NCI-H1694 treated with DMSO at 0.1 percent for 48 hours (cell line): ENCODE data around the gene GREM2.

ENCODE experiments used
- DNase-seq: peaks from one replicate; lab custom pipeline; 2025; lab: John Stamatoyannopoulos, UW

Gene GREM2

GRCh38 chr1:240559781-240560180 is 52.2 kb downstream of the GREM2 start:
- DNase-seq: no peak

- no peak for DNase-seq
These were observed 56.4 kb downstream of the GREM2 start for GRCh38 chr1:240555524-240555923.

- no peak for DNase-seq
These were observed 58.6 kb downstream of the GREM2 start for GRCh38 chr1:240553351-240553750.

GRCh38 chr1:240539769-240540414 is 72.1 kb downstream of the GREM2 start:
- no peak for DNase-seq

- DNase-seq: no peak
These were observed 73.1 kb downstream of the GREM2 start for GRCh38 chr1:240538776-240539430.

- no peak for DNase-seq
These were observed 78.7 kb downstream of the GREM2 start for GRCh38 chr1:240533154-240533780.

GRCh38 chr1:240528591-240528990 is 83.4 kb downstream of the GREM2 start:
- DNase-seq: no peak

- DNase-seq: no peak
These were observed 84.9 kb downstream of the GREM2 start for GRCh38 chr1:240527086-240527485.

- no peak for DNase-seq
These were observed 85.6 kb downstream of the GREM2 start for GRCh38 chr1:240526312-240526711.

- no peak for DNase-seq
These were observed 87.4 kb downstream of the GREM2 start for GRCh38 chr1:240524356-240525069.

- no peak for DNase-seq
These were observed 89.7 kb downstream of the GREM2 start for GRCh38 chr1:240522122-240522822.

- DNase-seq: no peak
These were observed 94.1 kb downstream of the GREM2 start for GRCh38 chr1:240517891-240518290.

- DNase-seq: no peak
These were observed 95.9 kb downstream of the GREM2 start for GRCh38 chr1:240516069-240516468.

- DNase-seq: no peak
These were observed 96.5 kb downstream of the GREM2 start for GRCh38 chr1:240515505-240515904.

GRCh38 chr1:240511789-240512188 is 100.2 kb downstream of the GREM2 start:
- no peak for DNase-seq

GRCh38 chr1:240508950-240509349 is 103.0 kb downstream of the GREM2 start:
- DNase-seq: no peak

GRCh38 chr1:240508201-240508600 is 103.8 kb downstream of the GREM2 start:
- no peak for DNase-seq

GRCh38 chr1:240506176-240506575 is 105.8 kb downstream of the GREM2 start:
- DNase-seq: no peak

- DNase-seq: no peak
These were observed 108.4 kb downstream of the GREM2 start for GRCh38 chr1:240503558-240503957.

GRCh38 chr1:240503036-240503435 is 108.9 kb downstream of the GREM2 start:
- no peak for DNase-seq

- no peak for DNase-seq
These were observed 110.8 kb downstream of the GREM2 start for GRCh38 chr1:240501115-240501514.

- peak; percentile 31 for DNase-seq
These were observed 111.3 kb downstream of the GREM2 start for GRCh38 chr1:240500647-240501046.
